Thyroid gland (tissue), 4 donors: Measurements from ENCODE around the gene NHERF2.

Source experiments
- POLR2A ChIP-seq, 2 donors: fragments of 450-650 bp; IDR thresholded peaks; one replicate each; pipeline ENCODE4 v1.6.1; 2017; ENCODE audit warnings: antibody characterized with exemption in 2 of 2, mild to moderate bottlenecking in 2 of 2, moderate library complexity in 1 of 2
- TF ChIP-seq, protein P1 (sequence below), 6 experiments: fragments of 200-600 bp in 3 of 6; fragments of 450-650 bp in 3 of 6; sonication (generic) in 3 of 6; IDR thresholded peaks; one replicate each; pipeline ENCODE4 v1.5.1; 2016 to 2019; ENCODE audit warnings: antibody characterized with exemption in 6 of 6, mild to moderate bottlenecking in 2 of 6, inconsistent platforms in 1 of 6, moderate library complexity in 1 of 6

GRCh38 chr16:1990101-1990350, 36.7 kb upstream of the NHERF2 start:
- TF ChIP-seq, protein P1, sequence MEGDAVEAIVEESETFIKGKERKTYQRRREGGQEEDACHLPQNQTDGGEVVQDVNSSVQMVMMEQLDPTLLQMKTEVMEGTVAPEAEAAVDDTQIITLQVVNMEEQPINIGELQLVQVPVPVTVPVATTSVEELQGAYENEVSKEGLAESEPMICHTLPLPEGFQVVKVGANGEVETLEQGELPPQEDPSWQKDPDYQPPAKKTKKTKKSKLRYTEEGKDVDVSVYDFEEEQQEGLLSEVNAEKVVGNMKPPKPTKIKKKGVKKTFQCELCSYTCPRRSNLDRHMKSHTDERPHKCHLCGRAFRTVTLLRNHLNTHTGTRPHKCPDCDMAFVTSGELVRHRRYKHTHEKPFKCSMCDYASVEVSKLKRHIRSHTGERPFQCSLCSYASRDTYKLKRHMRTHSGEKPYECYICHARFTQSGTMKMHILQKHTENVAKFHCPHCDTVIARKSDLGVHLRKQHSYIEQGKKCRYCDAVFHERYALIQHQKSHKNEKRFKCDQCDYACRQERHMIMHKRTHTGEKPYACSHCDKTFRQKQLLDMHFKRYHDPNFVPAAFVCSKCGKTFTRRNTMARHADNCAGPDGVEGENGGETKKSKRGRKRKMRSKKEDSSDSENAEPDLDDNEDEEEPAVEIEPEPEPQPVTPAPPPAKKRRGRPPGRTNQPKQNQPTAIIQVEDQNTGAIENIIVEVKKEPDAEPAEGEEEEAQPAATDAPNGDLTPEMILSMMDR (IDR thresholded peaks at IDR 0.05), result no peak
- TF ChIP-seq POLR2A (IDR thresholded peaks at IDR 0.05), result no peak
